Epithelial cell of umbilical artery (primary cell): ENCODE measurements around the gene YBX1. TPM values are rescaled to one million over a fixed set of nuclear protein-coding genes. Genes with fewer than 3 reads are reported as not detected.

Source experiments
- total RNA-seq: library from RNA; depleted of rRNA; stranded (reverse); fragments of >200 nt; gene quantifications from 2 replicates; pipeline ENCODE4 v1.2.3, GENCODE V29; 2014

YBX1 gene
- total RNA-seq = 655 and 735 TPM in 2 replicates

GRCh38 chr1:42681741-42682483, at the start of gene YBX1:
Gene YBX1, plus strand, starts transcription at chr1:42682418. Its CDS starts 148 bp downstream, at chr1:42682566.

GRCh38 chr1:42657981-42658876, 24.0 kb upstream of the YBX1 start, which contains the start of gene PPIH:
Gene PPIH, plus strand, starts transcription at chr1:42658423. Its CDS starts 24 bp downstream, at chr1:42658447.

GRCh38 chr1:42739753-42740700, 57.8 kb downstream of the YBX1 start, which contains the start of gene CLDN19:
Gene CLDN19, minus strand, starts transcription at chr1:42740236. Its CDS starts 173 bp downstream, at chr1:42740063.

Other genes starting within 250 kb of the YBX1 start
- 0.32 and 0.61 TPM in 2 replicates for gene ZMYND12, start 226.4 kb upstream of the YBX1 start, total RNA-seq
- 28.7 and 40.3 TPM in 2 replicates for gene PPCS, start 225.9 kb upstream of the YBX1 start, total RNA-seq
- 0.32 and 0.46 TPM in 2 replicates for gene CCDC30, start 219.1 kb upstream of the YBX1 start, total RNA-seq
- gene PPIH, start 24.0 kb upstream of the YBX1 start, total RNA-seq = 46.7 and 47.4 TPM in 2 replicates
- gene CLDN19, start 57.8 kb downstream of the YBX1 start, total RNA-seq = not detected in 2 replicates
- gene P3H1, start 84.6 kb downstream of the YBX1 start, total RNA-seq = 90.7 and 188 TPM in 2 replicates
- 4.2 and 4.3 TPM in 2 replicates for gene C1orf50, start 84.8 kb downstream of the YBX1 start, total RNA-seq
- gene TMEM269, start 102.6 kb downstream of the YBX1 start, total RNA-seq = not detected in 2 replicates
- gene ERMAP, start 134.7 kb downstream of the YBX1 start, total RNA-seq = 3.9 and 5.0 TPM in 2 replicates
- 9.7 and 17.2 TPM in 2 replicates for gene SVBP, start 135.0 kb downstream of the YBX1 start, total RNA-seq
- 4.9 and 11.7 TPM in 2 replicates for gene ZNF691, start 164.2 kb downstream of the YBX1 start, total RNA-seq